Measurements from ENCODE around the gene CHRNB2. TPM values are rescaled to one million over a fixed set of nuclear protein-coding genes. Genes with fewer than 3 reads are reported as not detected.

CHRNB2 gene
- total RNA-seq, 1 experiment from 2014 or later, result 0.21 TPM

DNA sequence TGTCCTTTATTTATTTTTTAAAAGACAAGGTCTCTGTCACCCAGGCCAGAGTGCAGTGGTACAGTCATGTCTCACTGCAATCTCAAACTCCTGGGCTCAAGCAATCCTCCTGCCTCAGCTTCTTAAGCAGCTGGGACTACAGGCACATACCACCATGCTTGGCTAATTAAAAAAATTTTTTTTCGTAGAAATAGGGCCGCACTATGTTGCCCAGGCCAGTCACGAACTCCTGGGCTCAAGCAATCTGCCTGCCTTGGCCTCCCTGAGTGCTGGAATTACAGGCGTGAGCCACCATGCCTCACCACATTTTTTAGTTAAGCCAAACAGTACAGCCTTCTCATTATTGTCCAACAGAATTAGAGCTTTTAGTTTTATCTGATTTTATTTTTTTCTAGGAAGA, 47.8 kb downstream of the CHRNB2 start:
- Histone ChIP-seq H3K27ac (ENCODE audit: low read length) (no peak overlapping the region), H3K4me1 (ENCODE audit: control insufficient read depth, insufficient read depth, low read length) (peaks cover 15% of the 10 kb centered on the region), H3K4me3 (ENCODE audit: low read depth in 2 of 2, low read length in 2 of 2) (no peak overlapping the region), H3K27me3 (ENCODE audit: control insufficient read depth, insufficient read depth, low read length) (no peaks in the 10 kb centered on the region), H3K36me3 (ENCODE audit: control insufficient read depth, insufficient read depth, low read length) (no peaks in the 10 kb centered on the region), H3K9me3 (ENCODE audit: control insufficient read depth, insufficient read depth, low read depth, low read length) (no peaks in the 10 kb centered on the region)
- no TSS peak for BruUV-seq (replicated peaks)
- ChIA-PET POLR2A (no interaction called here), CTCF (no interaction called here)
- TF ChIP-seq, protein P1, sequence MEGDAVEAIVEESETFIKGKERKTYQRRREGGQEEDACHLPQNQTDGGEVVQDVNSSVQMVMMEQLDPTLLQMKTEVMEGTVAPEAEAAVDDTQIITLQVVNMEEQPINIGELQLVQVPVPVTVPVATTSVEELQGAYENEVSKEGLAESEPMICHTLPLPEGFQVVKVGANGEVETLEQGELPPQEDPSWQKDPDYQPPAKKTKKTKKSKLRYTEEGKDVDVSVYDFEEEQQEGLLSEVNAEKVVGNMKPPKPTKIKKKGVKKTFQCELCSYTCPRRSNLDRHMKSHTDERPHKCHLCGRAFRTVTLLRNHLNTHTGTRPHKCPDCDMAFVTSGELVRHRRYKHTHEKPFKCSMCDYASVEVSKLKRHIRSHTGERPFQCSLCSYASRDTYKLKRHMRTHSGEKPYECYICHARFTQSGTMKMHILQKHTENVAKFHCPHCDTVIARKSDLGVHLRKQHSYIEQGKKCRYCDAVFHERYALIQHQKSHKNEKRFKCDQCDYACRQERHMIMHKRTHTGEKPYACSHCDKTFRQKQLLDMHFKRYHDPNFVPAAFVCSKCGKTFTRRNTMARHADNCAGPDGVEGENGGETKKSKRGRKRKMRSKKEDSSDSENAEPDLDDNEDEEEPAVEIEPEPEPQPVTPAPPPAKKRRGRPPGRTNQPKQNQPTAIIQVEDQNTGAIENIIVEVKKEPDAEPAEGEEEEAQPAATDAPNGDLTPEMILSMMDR (IDR thresholded peaks at IDR 0.05), result no peak
- no peak for TF ChIP-seq SIN3A (IDR thresholded peaks at IDR 0.05; ENCODE audit: borderline replicate concordance, insufficient read depth, low read depth, low read length)
- TF ChIP-seq POLR2AphosphoS5 (IDR thresholded peaks at IDR 0.05; ENCODE audit: low read depth, low read length), result no peak
- TF ChIP-seq, protein P2, sequence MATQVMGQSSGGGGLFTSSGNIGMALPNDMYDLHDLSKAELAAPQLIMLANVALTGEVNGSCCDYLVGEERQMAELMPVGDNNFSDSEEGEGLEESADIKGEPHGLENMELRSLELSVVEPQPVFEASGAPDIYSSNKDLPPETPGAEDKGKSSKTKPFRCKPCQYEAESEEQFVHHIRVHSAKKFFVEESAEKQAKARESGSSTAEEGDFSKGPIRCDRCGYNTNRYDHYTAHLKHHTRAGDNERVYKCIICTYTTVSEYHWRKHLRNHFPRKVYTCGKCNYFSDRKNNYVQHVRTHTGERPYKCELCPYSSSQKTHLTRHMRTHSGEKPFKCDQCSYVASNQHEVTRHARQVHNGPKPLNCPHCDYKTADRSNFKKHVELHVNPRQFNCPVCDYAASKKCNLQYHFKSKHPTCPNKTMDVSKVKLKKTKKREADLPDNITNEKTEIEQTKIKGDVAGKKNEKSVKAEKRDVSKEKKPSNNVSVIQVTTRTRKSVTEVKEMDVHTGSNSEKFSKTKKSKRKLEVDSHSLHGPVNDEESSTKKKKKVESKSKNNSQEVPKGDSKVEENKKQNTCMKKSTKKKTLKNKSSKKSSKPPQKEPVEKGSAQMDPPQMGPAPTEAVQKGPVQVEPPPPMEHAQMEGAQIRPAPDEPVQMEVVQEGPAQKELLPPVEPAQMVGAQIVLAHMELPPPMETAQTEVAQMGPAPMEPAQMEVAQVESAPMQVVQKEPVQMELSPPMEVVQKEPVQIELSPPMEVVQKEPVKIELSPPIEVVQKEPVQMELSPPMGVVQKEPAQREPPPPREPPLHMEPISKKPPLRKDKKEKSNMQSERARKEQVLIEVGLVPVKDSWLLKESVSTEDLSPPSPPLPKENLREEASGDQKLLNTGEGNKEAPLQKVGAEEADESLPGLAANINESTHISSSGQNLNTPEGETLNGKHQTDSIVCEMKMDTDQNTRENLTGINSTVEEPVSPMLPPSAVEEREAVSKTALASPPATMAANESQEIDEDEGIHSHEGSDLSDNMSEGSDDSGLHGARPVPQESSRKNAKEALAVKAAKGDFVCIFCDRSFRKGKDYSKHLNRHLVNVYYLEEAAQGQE (IDR thresholded peaks at IDR 0.05; ENCODE audit: insufficient read depth in 1 of 2, low read depth in 2 of 2, low read length in 1 of 2), result no peak
- in situ Hi-C loops (cut with HindIII; ENCODE audit: low pct_unique_long_range_greater_than_20kb, low sequenced_read_pairs), result no loop called here
- ATAC-seq (no peak), DNase-seq (ENCODE audit: low read depth, low spot score) (no peak)
- intact Hi-C loops (cut with micrococcal nuclease; ENCODE audit: unreplicated experiment), result no loop called here

DNA sequence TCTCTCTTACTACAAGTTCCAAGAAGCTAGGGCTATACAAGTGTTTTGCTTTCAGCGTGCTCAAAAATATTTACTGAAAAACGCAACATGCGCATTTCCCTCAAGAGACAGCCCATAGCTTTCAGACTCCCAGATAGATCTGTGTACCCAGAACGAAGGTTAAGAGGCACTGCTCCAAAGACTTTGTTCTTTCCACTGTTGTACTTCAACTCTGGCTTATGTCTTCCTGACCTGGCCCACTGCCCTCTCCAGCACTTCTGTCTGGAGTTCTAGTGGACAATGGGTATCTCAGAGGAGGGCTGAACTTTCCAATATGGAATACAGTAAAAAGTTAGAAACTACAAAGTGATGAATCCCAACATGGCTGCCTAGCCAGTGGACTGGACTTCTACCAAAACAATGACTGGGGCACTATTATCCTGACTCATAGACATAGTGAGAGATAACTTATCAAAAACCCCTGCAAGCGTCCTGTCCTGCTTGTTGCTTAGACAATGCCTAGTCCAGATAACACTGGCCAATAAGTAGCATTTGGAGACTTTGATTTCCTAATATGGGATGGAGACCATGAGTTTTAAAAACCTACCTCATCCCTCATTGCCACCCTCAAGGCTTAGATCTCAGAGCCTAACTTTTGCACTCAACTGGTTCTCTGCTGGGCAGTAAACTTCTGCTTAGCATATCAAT, 49.2 kb downstream of the CHRNB2 start:
- Histone ChIP-seq H3K36me3 (ENCODE audit: control insufficient read depth, insufficient read depth, low read length) (peaks cover 2% of the 10 kb centered on the region; the same call in 1 of the 2 replicates), H3K9me3 (ENCODE audit: control insufficient read depth, insufficient read depth, low read depth, low read length) (no peaks in the 10 kb centered on the region), H3K4me3 (ENCODE audit: low read depth in 2 of 2, low read length in 2 of 2) (no peak overlapping the region), H3K27ac (ENCODE audit: low read length) (no peak overlapping the region), H3K27me3 (ENCODE audit: control insufficient read depth, insufficient read depth, low read length) (no peaks in the 10 kb centered on the region), H3K4me1 (ENCODE audit: control insufficient read depth, insufficient read depth, low read length) (peaks cover 3% of the 10 kb centered on the region)
- ChIA-PET CTCF (no interaction called here), POLR2A (no interaction called here)
- intact Hi-C loops (cut with micrococcal nuclease; ENCODE audit: unreplicated experiment) (no loop called here), in situ Hi-C loops (cut with HindIII; ENCODE audit: low pct_unique_long_range_greater_than_20kb, low sequenced_read_pairs) (no loop called here)
- TF ChIP-seq SIN3A (IDR thresholded peaks at IDR 0.05; ENCODE audit: borderline replicate concordance, insufficient read depth, low read depth, low read length) (no peak), POLR2AphosphoS5 (IDR thresholded peaks at IDR 0.05; ENCODE audit: low read depth, low read length) (no peak), TCF7L2 (IDR thresholded peaks at IDR 0.05; ENCODE audit: low read depth, low read length) (no peak)
- TF ChIP-seq, protein P1 (IDR thresholded peaks at IDR 0.05), result no peak
- TF ChIP-seq, protein P2 (IDR thresholded peaks at IDR 0.05; ENCODE audit: insufficient read depth in 1 of 2, low read depth in 2 of 2, low read length in 1 of 2), result no peak
- DNase-seq (ENCODE audit: low read depth, low spot score) (no peak), ATAC-seq (no peak)
- BruUV-seq (replicated peaks), result no TSS peak

Data from Panc1 (cell line).